Prostate gland (tissue), 2 donors: Measurements from ENCODE around the gene USP19. TPM values are rescaled to one million over a fixed set of nuclear protein-coding genes. Genes with fewer than 3 reads are reported as not detected.

Experiments used
- DNase-seq: peaks from one replicate; pipeline ENCODE4 v3.0.0-alpha.2; 2019; ENCODE audit warnings: low spot score
- H3K27ac ChIP-seq, 2 donors: fragments of 200-600 bp; sonication (generic); 2 replicates each; pipeline ENCODE4 v1.5.1; 2017 to 2019
- H3K27me3 ChIP-seq: fragments of 200-600 bp; sonication (generic); replicated peaks from 2 replicates; pipeline ENCODE4 v1.5.1; 2019; ENCODE audit not compliant: insufficient read depth
- H3K36me3 ChIP-seq, 2 donors: fragments of 200-600 bp; sonication (generic); 1 replicate in 1 of 2; 2 replicates in 1 of 2; pipeline versions ENCODE4 v1.5.1 to v1.8.1; 2017 to 2019
- H3K4me1 ChIP-seq: fragments of 200-600 bp; sonication (generic); replicated peaks from 2 replicates; pipeline ENCODE4 v1.5.1; 2019
- H3K4me3 ChIP-seq, 2 donors: fragments of 200-600 bp; sonication (generic); 2 replicates each; pipeline ENCODE4 v1.5.1; 2017 to 2019
- H3K9me3 ChIP-seq: fragments of 200-600 bp; sonication (generic); 2 replicates; pipeline ENCODE4 v1.5.1; 2017
- POLR2A ChIP-seq: fragments of 450-650 bp; IDR thresholded peaks from one replicate; pipeline ENCODE4 v1.6.1; 2016; ENCODE audit warnings: antibody characterized with exemption, mild to moderate bottlenecking
- POLR2AphosphoS5 ChIP-seq: sonication (generic); formaldehyde crosslinking; IDR thresholded peaks from one replicate; pipeline ENCODE4 v1.6.1; 2017; ENCODE audit warnings: antibody characterized with exemption
- WGBS: methylation state at CpG from one replicate; pipeline ENCODE4 v1.1.5; 2018; 5-methylcytosine and 5-hydroxymethylcytosine counted together
- intact Hi-C: fragments of 100-400 bp; cut with DNase I; formaldehyde crosslinking; loops from one replicate; pipeline ENCODE4 v1.14.2; 2022
- total RNA-seq, 2 donors: library from RNA; depleted of rRNA; stranded (reverse); fragments of >200 nt; gene quantifications; one replicate each; pipeline ENCODE4 v1.1.0, GENCODE V29; 2016
- TF ChIP-seq, protein P1 (sequence below), 4 experiments: fragments of 200-600 bp in 2 of 4; fragments of 450-650 bp in 2 of 4; sonication (generic) in 2 of 4; IDR thresholded peaks; 1 replicate in 3 of 4; 2 replicates in 1 of 4; pipeline ENCODE4 v1.5.1; 2016 to 2019; ENCODE audit warnings: antibody characterized with exemption in 4 of 4, mild to moderate bottlenecking in 2 of 4, moderate library complexity in 2 of 4

USP19 gene
- total RNA-seq, 2 donors from 2014 or later, result 62.7 to 98.2 TPM

GRCh38 chr3:49098910-49099630, 21.6 kb downstream of the USP19 start:
- 89% methylated on average over 13 of the region's 13 CpGs for WGBS
- TF ChIP-seq POLR2AphosphoS5, result no peak
- no peak for TF ChIP-seq POLR2A
- TF ChIP-seq, protein P1, sequence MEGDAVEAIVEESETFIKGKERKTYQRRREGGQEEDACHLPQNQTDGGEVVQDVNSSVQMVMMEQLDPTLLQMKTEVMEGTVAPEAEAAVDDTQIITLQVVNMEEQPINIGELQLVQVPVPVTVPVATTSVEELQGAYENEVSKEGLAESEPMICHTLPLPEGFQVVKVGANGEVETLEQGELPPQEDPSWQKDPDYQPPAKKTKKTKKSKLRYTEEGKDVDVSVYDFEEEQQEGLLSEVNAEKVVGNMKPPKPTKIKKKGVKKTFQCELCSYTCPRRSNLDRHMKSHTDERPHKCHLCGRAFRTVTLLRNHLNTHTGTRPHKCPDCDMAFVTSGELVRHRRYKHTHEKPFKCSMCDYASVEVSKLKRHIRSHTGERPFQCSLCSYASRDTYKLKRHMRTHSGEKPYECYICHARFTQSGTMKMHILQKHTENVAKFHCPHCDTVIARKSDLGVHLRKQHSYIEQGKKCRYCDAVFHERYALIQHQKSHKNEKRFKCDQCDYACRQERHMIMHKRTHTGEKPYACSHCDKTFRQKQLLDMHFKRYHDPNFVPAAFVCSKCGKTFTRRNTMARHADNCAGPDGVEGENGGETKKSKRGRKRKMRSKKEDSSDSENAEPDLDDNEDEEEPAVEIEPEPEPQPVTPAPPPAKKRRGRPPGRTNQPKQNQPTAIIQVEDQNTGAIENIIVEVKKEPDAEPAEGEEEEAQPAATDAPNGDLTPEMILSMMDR (IDR thresholded peaks at IDR 0.05), result no peak
- Histone ChIP-seq H3K36me3 (peaks cover 26 to 32% of the 10 kb centered on the region in 2 donors), H3K9me3 (no peaks in the 10 kb centered on the region), H3K4me3 (no peak overlapping the region), H3K4me1 (peaks cover 10% of the 10 kb centered on the region), H3K27ac (no peak overlapping the region), H3K27me3 (no peaks in the 10 kb centered on the region)
- DNase-seq, result no peak
- intact Hi-C loops, result loop anchor here (10.0 kb wide), 1 partner anchor 114 kb away; no protein-coding TSS in a partner anchor

DNA sequence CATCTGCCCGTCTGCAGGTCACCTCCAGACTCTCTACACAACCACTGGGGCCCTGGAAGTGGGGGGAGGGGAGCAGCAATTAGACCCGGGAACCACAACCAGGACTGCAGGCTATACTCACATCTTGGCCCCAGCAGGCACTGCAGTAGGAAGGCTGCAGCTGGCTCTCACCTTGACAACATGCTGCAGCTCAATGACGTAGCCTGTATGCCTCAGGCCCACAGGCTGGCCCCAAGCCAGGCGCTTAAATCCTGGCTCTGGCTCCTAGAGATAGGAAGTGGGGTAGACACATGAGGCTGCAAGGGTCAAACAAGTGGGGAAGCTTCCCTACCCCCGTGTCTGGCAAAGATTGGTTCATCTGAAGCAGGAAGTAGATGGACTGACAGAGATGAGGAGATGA, 22.2 kb downstream of the USP19 start:
- intact Hi-C loops, result loop anchor here (10.0 kb wide), 1 partner anchor 114 kb away; no protein-coding TSS in a partner anchor
- peaks cover 26 to 32% of the 10 kb centered on the region in 2 donors for H3K36me3 ChIP-seq
- no peak for DNase-seq
- peaks cover 4% of the 10 kb centered on the region for H3K4me1 ChIP-seq
- no peak overlapping the region for H3K27ac ChIP-seq
- no peak overlapping the region for H3K4me3 ChIP-seq
- no peaks in the 10 kb centered on the region for H3K9me3 ChIP-seq
- no peaks in the 10 kb centered on the region for H3K27me3 ChIP-seq
- WGBS, result 69% methylated on average over 5 of the region's 5 CpGs
- TF ChIP-seq POLR2A, result no peak
- TF ChIP-seq, protein P1 (IDR thresholded peaks at IDR 0.05), result no peak
- no peak for TF ChIP-seq POLR2AphosphoS5

- H3K36me3 ChIP-seq, result peaks cover 10 to 12% of the 10 kb centered on the region in 2 donors
- peak; percentile 93 for TF ChIP-seq POLR2AphosphoS5
- TF ChIP-seq, protein P1 (IDR thresholded peaks at IDR 0.05), result peak in 2 of 4 experiments; percentile 47 to 63
- TF ChIP-seq POLR2A, result peak; percentile 73
- DNase-seq, result peak; percentile 96
- H3K27ac ChIP-seq, result peak within 1 kb of the TSS; percentile 95 to 97
- peaks cover 6% of the 10 kb centered on the region for H3K4me1 ChIP-seq
- intact Hi-C loops, result loop anchor here (5.0 to 10.0 kb wide), 4 partner anchors 38 to 318 kb away; partner anchors contain the start of genes LAMB2, NDUFAF3, RHOA and TCTA
- no peaks in the 10 kb centered on the region for H3K9me3 ChIP-seq
- peak within 1 kb of the TSS; percentile 78 to 100 for H3K4me3 ChIP-seq
- H3K27me3 ChIP-seq, result no peaks in the 10 kb centered on the region
- WGBS, result 1% methylated on average over 28 of the region's 65 CpGs
Observed at GRCh38 chr3:49093853-49094767, 26.5 kb downstream of the USP19 start, which contains the start of gene QRICH1. TSS of gene QRICH1 (minus strand) at chr3:49094071. CDS start at chr3:49077017, 17,054 bp downstream.

GRCh38 chr3:49092938-49093852, 27.4 kb downstream of the USP19 start:
- Histone ChIP-seq H3K4me3 (peak overlapping the region; percentile 78 to 100), H3K4me1 (peaks cover 6% of the 10 kb centered on the region), H3K27me3 (no peaks in the 10 kb centered on the region), H3K9me3 (no peaks in the 10 kb centered on the region), H3K36me3 (peaks cover 1 to 2% of the 10 kb centered on the region in 2 donors), H3K27ac (peak overlapping the region; percentile 95 to 97)
- DNase-seq, result peak; percentile 66
- WGBS, result under 1% methylated on average over 33 of the region's 86 CpGs
- TF ChIP-seq, protein P1 (IDR thresholded peaks at IDR 0.05), result peak in 1 of 4 experiments; percentile 4
- TF ChIP-seq POLR2A, result no peak
- peak; percentile 4 for TF ChIP-seq POLR2AphosphoS5
- intact Hi-C loops, result loop anchor here (5.0 to 10.0 kb wide), 4 partner anchors 39 to 319 kb away; partner anchors contain the start of genes LAMB2, NDUFAF3, RHOA and TCTA
